A549 (cell line): ENCODE measurements around the gene BCL6. TPM values are rescaled to one million over a fixed set of nuclear protein-coding genes. Genes with fewer than 3 reads are reported as not detected.

ENCODE experiments used
- ATAC-seq, 2 experiments: fragments of 200-7000 bp in 1 of 2; fragments of >200 bp in 1 of 2; cut with Nextera tagmentation in 1 of 2; cut with Tn5 transposase in 1 of 2; 3 replicates each; pipeline versions ENCODE4 v1.8.0 to v1.9.1; 2018 to 2020; ENCODE audit warnings: mild to moderate bottlenecking in 1 of 2, moderate library complexity in 1 of 2
- CTCF ChIA-PET: fragments of 300-600 bp; sonication (Branson Sonifier 250); formaldehyde crosslinking; extraction: SDS; loops from one replicate; lab custom pipeline; 2021; ENCODE audit warnings: antibody characterized with exemption, inconsistent platforms; lab: Yijun Ruan, JAX
- POLR2A ChIA-PET: fragments of 350-600 bp; formaldehyde crosslinking; extraction: SDS; loops from one replicate; lab custom pipeline; 2021; ENCODE audit warnings: antibody characterized with exemption, inconsistent platforms; lab: Yijun Ruan, JAX
- DNase-seq, 2 experiments: peaks; one replicate each; pipeline versions ENCODE4 v3.0.0 to v3.0.0-alpha.2; 2011 to 2016; ENCODE audit warnings: low read depth in 1 of 2, low spot score in 1 of 2
- FAIRE-seq: peaks from 2 replicates; lab custom pipeline; 2011; peaks lifted over from hg19 to GRCh38; lab: Jason Lieb, UNC
- H3K27ac ChIP-seq, 2 experiments: fragments of >200 bp; sonication (Bioruptor Twin); formaldehyde crosslinking; 3 replicates each; pipeline ENCODE4 v1.5.1; 2016 to 2017
- H3K4me1 ChIP-seq: fragments of >200 bp; sonication (Bioruptor Twin); formaldehyde crosslinking; 3 replicates; pipeline ENCODE4 v1.6.1; 2016
- H3K4me2 ChIP-seq: fragments of >200 bp; sonication (Bioruptor Twin); formaldehyde crosslinking; 3 replicates; pipeline ENCODE4 v1.6.1; 2016
- H3K4me3 ChIP-seq: fragments of >200 bp; sonication (Bioruptor Twin); formaldehyde crosslinking; 3 replicates; pipeline ENCODE4 v1.5.1; 2016
- H3K9me3 ChIP-seq: fragments of >200 bp; sonication (Bioruptor Twin); formaldehyde crosslinking; 3 replicates; pipeline ENCODE4 v1.6.1; 2016
- BHLHE40 ChIP-seq: IDR thresholded peaks from 2 replicates; pipeline ENCODE4 v1.6.1; 2012; ENCODE audit warnings: low read depth, low read length, inconsistent platforms
- CTCF ChIP-seq: fragments of >200 bp; sonication (Bioruptor Twin); formaldehyde crosslinking; IDR thresholded peaks from 3 replicates; pipeline ENCODE4 v1.5.1; 2016
- HOXA7 ChIP-seq: fragments of 250-450 bp; sonication (Bioruptor Pico); IDR thresholded peaks from 2 replicates; pipeline ENCODE4 v1.5.0; 2020; ENCODE audit warnings: mild to moderate bottlenecking, moderate library complexity
- HOXB5 ChIP-seq: fragments of 250-450 bp; sonication (Bioruptor Pico); IDR thresholded peaks from 2 replicates; pipeline ENCODE4 v1.5.0; 2020; ENCODE audit warnings: mild to moderate bottlenecking, moderate library complexity
- MAX ChIP-seq: IDR thresholded peaks from 2 replicates; pipeline ENCODE4 v1.6.1; 2012
- NR3C1 ChIP-seq: fragments of >200 bp; sonication (Bioruptor Twin); formaldehyde crosslinking; IDR thresholded peaks from 3 replicates; pipeline ENCODE4 v1.6.1; 2017
- PBX3 ChIP-seq: IDR thresholded peaks from 2 replicates; pipeline ENCODE4 v1.6.1; 2012
- POLR2A ChIP-seq: IDR thresholded peaks from 2 replicates; pipeline ENCODE4 v1.6.1; 2012; ENCODE audit warnings: mild to moderate bottlenecking, low read length
- RAD21 ChIP-seq, 2 experiments: fragments of >200 bp in 1 of 2; sonication (Bioruptor Twin) in 1 of 2; formaldehyde crosslinking in 1 of 2; IDR thresholded peaks in 1 of 2; conservative IDR thresholded peaks in 1 of 2; 2 replicates in 1 of 2; 3 replicates in 1 of 2; pipeline ENCODE4 v1.6.1; 2012 to 2018; ENCODE audit warnings: inconsistent platforms in 1 of 2
- SMC3 ChIP-seq: fragments of >200 bp; sonication (Bioruptor Twin); formaldehyde crosslinking; IDR thresholded peaks from 3 replicates; pipeline ENCODE4 v1.6.1; 2018; ENCODE audit warnings: inconsistent platforms
- ZNF302 ChIP-seq: fragments of 250-450 bp; sonication (Bioruptor Pico); IDR thresholded peaks from 2 replicates; pipeline ENCODE4 v1.9.0; 2021; ENCODE audit warnings: inconsistent platforms, mild to moderate bottlenecking, moderate library complexity
- WGBS: methylation state at CpG from one replicate; pipeline ENCODE4 v1.1.6; 2017; ENCODE audit errors: missing lambda C conversion rate; 5-methylcytosine and 5-hydroxymethylcytosine counted together
- polyA plus RNA-seq, 4 experiments: library from polyadenylated mRNA; depleted of rRNA in 3 of 4; stranded (reverse); fragments of >200 nt; fragmentation: RNase III in 1 of 4; extraction: RNeasy Plus Mini Kit Qiagen cat#74134 plus additional on column Dnase treatment in 1 of 4; gene quantifications; 2 replicates in 3 of 4; 3 replicates in 1 of 4; pipeline ENCODE4 v1.2.3, GENCODE V29; 2011 to 2017

Gene BCL6
- polyA plus RNA-seq, 2 of the 4 experiments (the other 2 are of a cell fraction), result 7.0 to 10.4 TPM

- peak overlapping the region; percentile 71 to 73 for H3K27ac ChIP-seq
- CTCF ChIA-PET, result interaction anchor here (0.7 to 2.0 kb wide), 4 partner anchors 9 to 1205 kb away, joined by 3 to 12 read pairs (median 4); no protein-coding TSS in a partner anchor
- FAIRE-seq, result no peak
Observed at GRCh38 chr3:187750006-187750512, 4.8 kb upstream of the BCL6 start.

GRCh38 chr3:187748050-187748481 lies 2.8 kb upstream of the BCL6 start:
- TF ChIP-seq CTCF (peak; percentile 79), POLR2A (no peak), HOXA7 (CRISPR knock-in tag) (no peak), RAD21 (conservative IDR thresholded peaks at IDR 0.05 in 1 of 2, IDR thresholded peaks at IDR 0.05 in 1 of 2) (peak; percentile 89 to 94), SMC3 (peak; percentile 82)
- ChIA-PET POLR2A (interaction anchor here (1.3 kb wide), 1 partner anchor 405 kb away, joined by 4 read pairs; the partner anchor contains the start of gene LPP), CTCF (interaction anchor here (0.6 to 1.5 kb wide), 16 partner anchors 10 to 1214 kb away, joined by 3 to 5 read pairs (median 3); no protein-coding TSS in a partner anchor)
- Histone ChIP-seq H3K4me2 (peak overlapping the region; percentile 38; the same call in 2 of the 3 replicates), H3K9me3 (no peaks in the 10 kb centered on the region), H3K4me1 (peaks cover 48% of the 10 kb centered on the region), H3K4me3 (no peak overlapping the region), H3K27ac (peak overlapping the region; percentile 45 to 71; a peak in 4 of 6 replicates)
- FAIRE-seq (no peak), ATAC-seq (peak; percentile 17 to 68; a peak in 3 of 6 replicates), DNase-seq (peak; percentile 41 to 67)
- WGBS, result 0% methylated on average over 2 of the region's 2 CpGs

More at GRCh38 chr3:187750006-187750512, 4.8 kb upstream of the BCL6 start:
- TF ChIP-seq SMC3, result 0 out of 3 replicates have a peak, but pooled peaks have one; percentile 2
- no peak for TF ChIP-seq HOXB5 (CRISPR knock-in tag)
- 0 out of 2 replicates have a peak, but pooled peaks have one; percentile 16 for TF ChIP-seq MAX
- peak overlapping the region; percentile 85 for H3K4me2 ChIP-seq
- H3K4me3 ChIP-seq, result peak overlapping the region; percentile 44
- peaks cover 45% of the 10 kb centered on the region for H3K4me1 ChIP-seq
- peak; percentile 16 to 66 for DNase-seq
- H3K9me3 ChIP-seq, result no peaks in the 10 kb centered on the region
- POLR2A ChIA-PET, result interaction anchor here (0.9 kb wide), 1 partner anchor 405 kb away, joined by 3 read pairs; no protein-coding TSS in a partner anchor
- WGBS, result 2% methylated on average over 14 of the region's 14 CpGs
- ATAC-seq, result peak; percentile 68 to 69; a peak in 5 of 6 replicates

- Histone ChIP-seq H3K4me2 (no peak overlapping the region), H3K27ac (peak overlapping the region; percentile 96 to 99; a peak in 2 of 6 replicates), H3K9me3 (no peaks in the 10 kb centered on the region), H3K4me1 (peaks cover 54% of the 10 kb centered on the region), H3K4me3 (no peak overlapping the region)
- POLR2A ChIA-PET, result interaction anchor here (1.3 kb wide), 1 partner anchor 406 kb away, joined by 4 read pairs; the partner anchor contains the start of gene LPP
- CTCF ChIA-PET, result interaction anchor here (0.6 to 1.5 kb wide), 16 partner anchors 10 to 1214 kb away, joined by 3 to 5 read pairs (median 3); no protein-coding TSS in a partner anchor
- no peak for ATAC-seq
- no peak for FAIRE-seq
- 38% methylated on average over 5 of the region's 5 CpGs for WGBS
- DNase-seq, result no peak
- TF ChIP-seq ZNF302 (CRISPR knock-in tag) (no peak), NR3C1 (no peak)
Observed at GRCh38 chr3:187747506-187747905, 2.2 kb upstream of the BCL6 start.

GRCh38 chr3:187746442-187747281 lies 1.4 kb upstream of the BCL6 start:
- 34% methylated on average over 10 of the region's 10 CpGs for WGBS
- ATAC-seq (no peak), FAIRE-seq (no peak), DNase-seq (no peak)
- Histone ChIP-seq H3K4me2 (peak overlapping the region; percentile 96), H3K9me3 (no peaks in the 10 kb centered on the region), H3K27ac (peak overlapping the region; percentile 96 to 99), H3K4me1 (peaks cover 58% of the 10 kb centered on the region), H3K4me3 (peak overlapping the region; percentile 69)
- ChIA-PET POLR2A (interaction anchor here (1.5 to 1.9 kb wide), 3 partner anchors 196 to 1205 kb away, joined by 6 to 24 read pairs (median 17); partner anchors contain the start of gene LPP), CTCF (interaction anchor here (0.7 to 1.8 kb wide), 11 partner anchors 62 to 1208 kb away, joined by 3 to 6 read pairs (median 4); no protein-coding TSS in a partner anchor)
- TF ChIP-seq BHLHE40 (no peak), PBX3 (no peak)
